ENCODE data around the gene TES. TPM values are rescaled to one million over a fixed set of nuclear protein-coding genes. Genes with fewer than 3 reads are reported as not detected.

Gene TES
- total and polyA plus RNA-seq, 4 donors: 51.9 to 105 (median 78.0) TPM

GRCh38 chr7:116277070-116277469, 66.7 kb downstream of the TES start:
- Histone ChIP-seq H3K36me3 (ENCODE audit: control insufficient read depth in 4 of 4, insufficient read depth in 4 of 4, low read length in 4 of 4) (no peaks in the 10 kb centered on the region), H3K9ac (ENCODE audit: insufficient read depth in 1 of 2, low read length in 2 of 2) (no peak overlapping the region), H3K27me3 (ENCODE audit: control insufficient read depth in 3 of 3, insufficient read depth in 3 of 3, low read length in 2 of 3) (no peaks in the 10 kb centered on the region), H3K4me1 (ENCODE audit: control insufficient read depth in 5 of 5, insufficient read depth in 5 of 5, low read length in 5 of 5) (peaks cover 0 to 6% (median 5%) of the 10 kb centered on the region in 5 donors), H3K4me3 (no peak overlapping the region), H3K27ac (ENCODE audit: low read depth in 1 of 2, low read length in 1 of 2) (peak overlapping the region in 1 of 2 donors; percentile 50), H3K9me3 (ENCODE audit: control insufficient read depth in 4 of 4, insufficient read depth in 3 of 4, low read length in 3 of 4) (no peaks in the 10 kb centered on the region)
- no peak for DNase-seq
- ATAC-seq (ENCODE audit: insufficient read depth, low FRiP score): no peak
- no peak for TF ChIP-seq CTCF (IDR thresholded peaks at IDR 0.05; ENCODE audit: control extremely low read depth, extremely low read depth)

- Histone ChIP-seq H3K9me3 (ENCODE audit: control insufficient read depth in 4 of 4, insufficient read depth in 3 of 4, low read length in 3 of 4) (no peaks in the 10 kb centered on the region), H3K4me1 (ENCODE audit: control insufficient read depth in 5 of 5, insufficient read depth in 5 of 5, low read length in 5 of 5) (peaks cover 0 to 3% (median 0%) of the 10 kb centered on the region in 5 donors), H3K36me3 (ENCODE audit: control insufficient read depth in 4 of 4, insufficient read depth in 4 of 4, low read length in 4 of 4) (no peaks in the 10 kb centered on the region), H3K27ac (ENCODE audit: low read depth in 1 of 2, low read length in 1 of 2) (no peak overlapping the region), H3K27me3 (ENCODE audit: control insufficient read depth in 3 of 3, insufficient read depth in 3 of 3, low read length in 2 of 3) (no peaks in the 10 kb centered on the region), H3K4me3 (no peak overlapping the region), H3K9ac (ENCODE audit: insufficient read depth in 1 of 2, low read length in 2 of 2) (no peak overlapping the region)
- DNase-seq: no peak
- TF ChIP-seq CTCF (IDR thresholded peaks at IDR 0.05; ENCODE audit: control extremely low read depth, extremely low read depth): no peak
- ATAC-seq (ENCODE audit: insufficient read depth, low FRiP score): no peak
Observed at GRCh38 chr7:116279217-116279616, 68.9 kb downstream of the TES start.

GRCh38 chr7:116280803-116281202, 70.5 kb downstream of the TES start:
- H3K27me3 ChIP-seq (ENCODE audit: control insufficient read depth in 3 of 3, insufficient read depth in 3 of 3, low read length in 2 of 3): no peaks in the 10 kb centered on the region
- H3K9me3 ChIP-seq (ENCODE audit: control insufficient read depth in 4 of 4, insufficient read depth in 3 of 4, low read length in 3 of 4): no peaks in the 10 kb centered on the region
- H3K4me1 ChIP-seq (ENCODE audit: control insufficient read depth in 5 of 5, insufficient read depth in 5 of 5, low read length in 5 of 5): peaks cover 0 to 3% (median 0%) of the 10 kb centered on the region in 5 donors
- WGBS, 2 donors: 51 to 68% methylated on average over 2 of the region's 2 CpGs
- H3K9ac ChIP-seq (ENCODE audit: insufficient read depth in 1 of 2, low read length in 2 of 2): no peak overlapping the region
- H3K27ac ChIP-seq (ENCODE audit: low read depth in 1 of 2, low read length in 1 of 2): no peak overlapping the region
- ATAC-seq (ENCODE audit: insufficient read depth, low FRiP score): no peak
- no peak overlapping the region for H3K4me3 ChIP-seq
- no peaks in the 10 kb centered on the region for H3K36me3 ChIP-seq (ENCODE audit: control insufficient read depth in 4 of 4, insufficient read depth in 4 of 4, low read length in 4 of 4)
- peak in 1 of 3 donors; percentile 11 for DNase-seq
- TF ChIP-seq CTCF (IDR thresholded peaks at IDR 0.05; ENCODE audit: control extremely low read depth, extremely low read depth): no peak

- H3K27ac ChIP-seq (ENCODE audit: low read depth in 1 of 2, low read length in 1 of 2): peak overlapping the region in 1 of 2 donors; percentile 53
- no peak for TF ChIP-seq CTCF (IDR thresholded peaks at IDR 0.05; ENCODE audit: control extremely low read depth, extremely low read depth)
Observed at GRCh38 chr7:116283595-116284204, 73.4 kb downstream of the TES start.

More at GRCh38 chr7:116283595-116284204, 73.4 kb downstream of the TES start:
- ATAC-seq (ENCODE audit: insufficient read depth, low FRiP score): peak; percentile 73
- Histone ChIP-seq H3K9me3 (ENCODE audit: control insufficient read depth in 4 of 4, insufficient read depth in 3 of 4, low read length in 3 of 4) (no peaks in the 10 kb centered on the region), H3K4me1 (ENCODE audit: control insufficient read depth in 5 of 5, insufficient read depth in 5 of 5, low read length in 5 of 5) (peaks cover 0 to 4% (median 0%) of the 10 kb centered on the region in 5 donors), H3K27me3 (ENCODE audit: control insufficient read depth in 3 of 3, insufficient read depth in 3 of 3, low read length in 2 of 3) (no peaks in the 10 kb centered on the region), H3K9ac (ENCODE audit: insufficient read depth in 1 of 2, low read length in 2 of 2) (no peak overlapping the region), H3K36me3 (ENCODE audit: control insufficient read depth in 4 of 4, insufficient read depth in 4 of 4, low read length in 4 of 4) (no peaks in the 10 kb centered on the region), H3K4me3 (no peak overlapping the region)
- 70 to 81% methylated on average over 3 of the region's 3 CpGs for WGBS, 2 donors
- DNase-seq: peak in 2 of 3 donors; percentile 29 to 37

Data from lung (tissue), 12 donors.